LNCaP clone FGC (cell line): ENCODE data around the gene KCNG2.

Experiments used
- DNase-seq: peaks from one replicate; pipeline ENCODE4 v3.0.0-alpha.2; 2011; ENCODE audit warnings: low read depth
- H3K4me3 ChIP-seq: 2 replicates; pipeline ENCODE4 v1.5.1; 2011; ENCODE audit warnings: mild to moderate bottlenecking, low read depth, low read length, control low read depth
- CTCF ChIP-seq: IDR thresholded peaks from 2 replicates; pipeline ENCODE4 v1.5.1; 2012; ENCODE audit warnings: mild to moderate bottlenecking; ENCODE audit not compliant: control insufficient read depth, insufficient read depth; ENCODE audit errors: extremely low read depth

Gene KCNG2

GRCh38 chr18:79944746-79945117 is 147.0 kb downstream of the KCNG2 start:
- no peak for DNase-seq
- no peak for TF ChIP-seq CTCF
- no peak overlapping the region for H3K4me3 ChIP-seq

DNA sequence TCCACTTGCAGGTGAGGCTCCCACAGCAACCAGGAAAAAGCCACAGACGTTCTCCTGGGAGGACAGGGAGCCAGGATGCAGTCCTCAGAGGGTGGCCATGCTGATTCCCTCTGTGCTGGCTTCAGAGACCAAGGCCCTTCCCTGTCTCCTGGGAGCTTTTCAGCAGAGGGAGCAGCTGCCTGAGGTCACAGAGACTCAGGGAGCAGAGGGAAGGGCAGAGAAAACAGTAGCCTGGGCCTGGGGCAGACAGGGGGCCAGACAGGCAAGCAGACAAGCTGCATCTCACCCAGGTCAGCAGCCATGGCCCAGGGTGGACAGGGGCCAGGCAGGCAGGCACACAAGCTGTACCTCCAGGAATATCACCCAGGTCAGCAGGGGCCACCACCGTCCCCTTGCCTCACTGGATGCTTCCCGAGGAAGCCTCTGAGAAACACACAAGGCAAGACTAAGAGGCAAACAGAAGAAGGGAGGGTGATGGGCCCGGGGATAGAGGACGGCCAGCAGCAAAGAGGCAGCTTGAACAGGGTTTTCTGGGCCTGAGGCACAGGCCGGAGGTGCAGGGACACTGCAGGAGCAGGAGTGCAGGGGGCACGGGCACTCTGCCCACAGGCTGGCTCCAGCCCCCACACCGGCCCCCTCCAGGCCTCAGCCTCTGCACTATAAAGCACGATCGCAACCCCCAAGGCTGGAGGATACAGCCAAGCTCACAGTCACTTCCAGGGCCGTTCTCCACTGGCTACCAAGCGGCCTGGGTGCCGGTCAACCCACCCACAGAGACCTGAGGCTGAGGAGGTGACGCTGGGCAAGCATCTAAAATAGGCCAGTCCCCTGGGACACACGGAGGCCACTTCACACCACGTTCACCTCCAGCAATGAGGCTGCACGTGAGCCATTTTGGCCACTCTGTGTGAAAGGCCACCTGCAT is 147.6 kb downstream of the KCNG2 start:
- DNase-seq, result no peak
- H3K4me3 ChIP-seq, result no peak overlapping the region
- TF ChIP-seq CTCF, result no peak

DNA sequence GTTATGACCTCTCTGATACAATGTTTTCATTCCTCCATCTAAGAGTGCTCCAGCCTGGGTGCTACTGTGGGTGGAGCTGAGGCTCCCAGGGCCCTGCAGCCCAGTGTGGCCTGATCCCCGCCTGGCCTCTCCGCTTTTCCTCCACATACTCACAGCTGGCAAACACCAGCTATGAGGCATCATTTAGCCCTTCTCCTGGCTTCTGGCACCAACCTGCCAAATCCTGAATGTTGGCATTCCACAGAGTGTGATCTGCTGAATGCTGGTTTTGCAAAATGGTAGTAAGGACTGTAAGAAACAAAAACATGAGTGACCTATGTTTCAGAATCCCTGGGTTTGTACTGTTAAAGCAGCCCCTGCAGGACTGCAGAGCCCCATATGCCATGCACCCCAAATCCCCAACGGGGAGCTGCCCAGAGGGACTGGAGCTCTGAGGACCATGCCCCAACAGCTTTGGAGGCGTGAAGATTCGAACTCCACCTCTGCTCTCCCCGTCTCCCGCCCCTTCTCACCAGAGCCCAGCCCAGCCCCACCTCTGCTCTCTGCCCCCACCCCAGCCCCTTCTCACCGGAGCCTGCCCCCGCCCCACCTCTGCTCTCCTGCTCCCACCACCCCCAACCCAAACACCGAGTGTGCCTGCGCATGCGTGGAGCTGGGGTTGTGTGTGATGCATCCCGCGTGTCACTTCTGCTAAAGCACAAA is 149.5 kb downstream of the KCNG2 start:
- no peak overlapping the region for H3K4me3 ChIP-seq
- TF ChIP-seq CTCF, result no peak
- DNase-seq, result no peak

- no peak for TF ChIP-seq CTCF
- no peak overlapping the region for H3K4me3 ChIP-seq
- no peak for DNase-seq
Observed at GRCh38 chr18:79947881-79948610, 150.3 kb downstream of the KCNG2 start.

DNA sequence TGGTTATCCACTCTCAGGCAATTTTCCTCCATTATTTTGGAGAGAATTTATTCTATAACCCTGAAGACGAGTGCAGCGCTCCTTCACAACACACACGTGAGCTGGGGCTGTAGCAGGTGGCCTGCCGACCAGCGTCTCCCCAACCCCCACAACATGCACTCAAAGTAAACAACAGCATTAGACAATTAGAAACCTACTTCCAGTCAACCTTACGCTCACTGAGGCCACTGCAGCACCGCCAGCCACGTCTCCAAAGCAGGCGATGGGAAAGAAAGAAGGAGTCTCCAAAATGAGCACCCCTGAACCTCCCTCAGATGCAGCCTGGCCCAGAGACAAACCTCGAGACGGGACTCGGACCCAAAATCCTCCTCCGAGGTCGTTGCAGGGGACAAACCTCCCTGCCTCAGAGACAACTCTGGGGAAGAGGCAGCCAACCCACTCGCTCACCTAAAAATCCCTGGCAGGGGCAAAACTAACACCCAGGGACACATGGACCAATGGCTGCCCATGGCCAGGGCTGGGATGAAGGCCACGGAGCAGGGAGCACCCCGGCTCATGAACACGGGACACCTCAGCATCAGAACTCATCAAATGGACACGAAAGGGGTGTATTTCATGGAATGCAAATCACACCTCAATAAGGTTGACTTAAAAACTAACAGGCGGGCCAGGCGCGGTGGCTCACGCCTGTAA is 151.1 kb downstream of the KCNG2 start:
- DNase-seq, result no peak
- H3K4me3 ChIP-seq, result no peak overlapping the region
- no peak for TF ChIP-seq CTCF
